ENCODE measurements around the gene RUBCN.

GRCh38 chr3:197736491-197737318 lies at the start of gene RUBCN:
- TF ChIP-seq CTCF (IDR thresholded peaks at IDR 0.05) (no peak), ZFX (IDR thresholded peaks at IDR 0.05; ENCODE audit: borderline replicate concordance) (no peak)
